Neuronal stem cell (in vitro differentiated cells): ENCODE measurements around the gene NCOR2.

Source experiments
- DNase-seq: peaks from one replicate; pipeline ENCODE4 v3.0.0-alpha.2; 2013; ENCODE audit warnings: low spot score
- H2AFZ ChIP-seq: one replicate; pipeline ENCODE4 v1.6.1; 2013; ENCODE audit warnings: mild to moderate bottlenecking, low read length, inconsistent platforms
- H2AK5ac ChIP-seq: 2 replicates; pipeline ENCODE4 v1.6.1; 2013; ENCODE audit warnings: low read depth, mild to moderate bottlenecking, inconsistent platforms, low read length, moderate library complexity, mixed read lengths
- H2BK120ac ChIP-seq: 2 replicates; pipeline ENCODE4 v1.6.1; 2013; ENCODE audit warnings: low read depth, mild to moderate bottlenecking, inconsistent platforms, low read length, moderate library complexity, mixed read lengths
- H2BK12ac ChIP-seq: one replicate; pipeline ENCODE4 v1.6.1; 2013; ENCODE audit warnings: low read length, inconsistent platforms
- H2BK15ac ChIP-seq: 2 replicates; pipeline ENCODE4 v1.6.1; 2013; ENCODE audit warnings: mild to moderate bottlenecking, low read length, inconsistent platforms, mixed read lengths
- H2BK5ac ChIP-seq: one replicate; pipeline ENCODE4 v1.6.1; 2013; ENCODE audit warnings: inconsistent platforms, mild to moderate bottlenecking, low read length, moderate library complexity
- H3K14ac ChIP-seq: one replicate; pipeline ENCODE4 v1.6.1; 2013; ENCODE audit warnings: low read length, inconsistent platforms
- H3K18ac ChIP-seq: 2 replicates; pipeline ENCODE4 v1.6.1; 2013; ENCODE audit warnings: low read length, inconsistent platforms
- H3K23ac ChIP-seq: 2 replicates; pipeline ENCODE4 v1.6.1; 2013; ENCODE audit warnings: low read depth, mild to moderate bottlenecking, mixed read lengths, low read length, inconsistent platforms; ENCODE audit not compliant: poor library complexity
- H3K27ac ChIP-seq: replicated peaks from 3 replicates; pipeline ENCODE4 v1.5.1; 2013; ENCODE audit warnings: low read length, inconsistent platforms
- H3K27me3 ChIP-seq, 3 experiments: 2 replicates each; pipeline ENCODE4 v1.6.1; 2013; ENCODE audit warnings: low read length in 3 of 3, mild to moderate bottlenecking in 2 of 3, inconsistent platforms in 1 of 3, low read depth in 1 of 3, mixed read lengths in 1 of 3, moderate library complexity in 1 of 3; ENCODE audit not compliant: control insufficient read depth in 3 of 3, insufficient read depth in 3 of 3
- H3K36me3 ChIP-seq, 2 donors: replicated peaks in 1 of 2; 2 replicates each; pipeline ENCODE4 v1.6.1; 2013; ENCODE audit warnings: low read length in 2 of 2; ENCODE audit not compliant: control insufficient read depth in 2 of 2, insufficient read depth in 2 of 2
- H3K4ac ChIP-seq: 2 replicates; pipeline ENCODE4 v1.6.1; 2013; ENCODE audit warnings: inconsistent platforms, mild to moderate bottlenecking, low read length, moderate library complexity
- H3K4me1 ChIP-seq, 2 donors: 1 replicate in 1 of 2; 2 replicates in 1 of 2; pipeline ENCODE4 v1.6.1; 2013; ENCODE audit warnings: low read length in 2 of 2, low read depth in 1 of 2; ENCODE audit not compliant: control insufficient read depth in 2 of 2, insufficient read depth in 1 of 2
- H3K4me2 ChIP-seq: one replicate; pipeline ENCODE4 v1.6.1; 2013; ENCODE audit warnings: mild to moderate bottlenecking, low read length, inconsistent platforms; ENCODE audit not compliant: insufficient read depth, poor library complexity, severe bottlenecking
- H3K4me3 ChIP-seq, 2 donors: 2 replicates each; pipeline ENCODE4 v1.5.1; 2013; ENCODE audit warnings: low read length in 2 of 2, mild to moderate bottlenecking in 2 of 2, inconsistent platforms in 1 of 2, moderate library complexity in 1 of 2
- H3K79me1 ChIP-seq: one replicate; pipeline ENCODE4 v1.6.1; 2013; ENCODE audit warnings: low read depth, mild to moderate bottlenecking, inconsistent platforms, low read length, moderate library complexity
- H3K9ac ChIP-seq: one replicate; pipeline ENCODE4 v1.6.1; 2013; ENCODE audit warnings: mild to moderate bottlenecking, low read depth, low read length, inconsistent platforms; ENCODE audit not compliant: poor library complexity
- H3K9me3 ChIP-seq, 2 donors: replicated peaks in 1 of 2; 2 replicates each; pipeline versions ENCODE3 to v1.6.1; 2013; ENCODE audit warnings: low read length in 2 of 2, mild to moderate bottlenecking in 2 of 2, inconsistent platforms in 1 of 2, low read depth in 1 of 2, mixed read lengths in 1 of 2, moderate library complexity in 1 of 2; ENCODE audit not compliant: control insufficient read depth in 2 of 2, insufficient read depth in 1 of 2
- H4K8ac ChIP-seq: one replicate; pipeline ENCODE4 v1.6.1; 2013; ENCODE audit warnings: low read depth, mild to moderate bottlenecking, inconsistent platforms, low read length, moderate library complexity
- H4K91ac ChIP-seq: one replicate; pipeline ENCODE4 v1.6.1; 2013; ENCODE audit warnings: low read length, low read depth, mild to moderate bottlenecking, inconsistent platforms; ENCODE audit not compliant: poor library complexity
- WGBS, 2 donors: extraction: QIAGEN DNeasy Blood & Tissue Kit; methylation state at CpG; one replicate each; pipeline ENCODE4 v1.1.7; 2013; ENCODE audit warnings: missing lambda C conversion rate in 2 of 2, mixed read lengths in 1 of 2; ENCODE audit not compliant: insufficient read length in 2 of 2, insufficient replicate concordance in 1 of 2; ENCODE audit errors: extremely low coverage in 2 of 2; 5-methylcytosine and 5-hydroxymethylcytosine counted together

NCOR2 gene

GRCh38 chr12:124577374-124577773, 10.0 kb upstream of the NCOR2 start:
- Histone ChIP-seq H3K4me3 (no peak overlapping the region), H3K36me3 (no peaks in the 10 kb centered on the region), H4K8ac (no peak overlapping the region), H3K9me3 (peaks cover 7 to 12% of the 10 kb centered on the region in 2 donors), H4K91ac (no peak overlapping the region), H3K18ac (no peak overlapping the region), H2BK12ac (peak overlapping the region; percentile 67), H3K27ac (no peak overlapping the region), H3K23ac (no peak overlapping the region), H2BK120ac (no peak overlapping the region), H3K9ac (no peak overlapping the region), H3K27me3 (no peaks in the 10 kb centered on the region), H2BK15ac (no peak overlapping the region), H3K4me2 (no peak overlapping the region), H2BK5ac (no peak overlapping the region), H3K79me1 (no peaks in the 10 kb centered on the region), H3K4me1 (peaks cover 8 to 10% of the 10 kb centered on the region in 2 donors), H2AFZ (no peak overlapping the region), H2AK5ac (peak overlapping the region; percentile 41), H3K4ac (no peak overlapping the region), H3K14ac (no peak overlapping the region)
- no peak for DNase-seq
- WGBS, 2 donors: no CpG with 5 or more reads among the region's 8 CpGs

- WGBS, 2 donors: no CpG with 5 or more reads among the region's 8 CpGs
- no peak overlapping the region for H2BK5ac ChIP-seq
- no peak for DNase-seq
These were observed 8.7 kb upstream of the NCOR2 start for GRCh38 chr12:124576061-124576650.

DNA sequence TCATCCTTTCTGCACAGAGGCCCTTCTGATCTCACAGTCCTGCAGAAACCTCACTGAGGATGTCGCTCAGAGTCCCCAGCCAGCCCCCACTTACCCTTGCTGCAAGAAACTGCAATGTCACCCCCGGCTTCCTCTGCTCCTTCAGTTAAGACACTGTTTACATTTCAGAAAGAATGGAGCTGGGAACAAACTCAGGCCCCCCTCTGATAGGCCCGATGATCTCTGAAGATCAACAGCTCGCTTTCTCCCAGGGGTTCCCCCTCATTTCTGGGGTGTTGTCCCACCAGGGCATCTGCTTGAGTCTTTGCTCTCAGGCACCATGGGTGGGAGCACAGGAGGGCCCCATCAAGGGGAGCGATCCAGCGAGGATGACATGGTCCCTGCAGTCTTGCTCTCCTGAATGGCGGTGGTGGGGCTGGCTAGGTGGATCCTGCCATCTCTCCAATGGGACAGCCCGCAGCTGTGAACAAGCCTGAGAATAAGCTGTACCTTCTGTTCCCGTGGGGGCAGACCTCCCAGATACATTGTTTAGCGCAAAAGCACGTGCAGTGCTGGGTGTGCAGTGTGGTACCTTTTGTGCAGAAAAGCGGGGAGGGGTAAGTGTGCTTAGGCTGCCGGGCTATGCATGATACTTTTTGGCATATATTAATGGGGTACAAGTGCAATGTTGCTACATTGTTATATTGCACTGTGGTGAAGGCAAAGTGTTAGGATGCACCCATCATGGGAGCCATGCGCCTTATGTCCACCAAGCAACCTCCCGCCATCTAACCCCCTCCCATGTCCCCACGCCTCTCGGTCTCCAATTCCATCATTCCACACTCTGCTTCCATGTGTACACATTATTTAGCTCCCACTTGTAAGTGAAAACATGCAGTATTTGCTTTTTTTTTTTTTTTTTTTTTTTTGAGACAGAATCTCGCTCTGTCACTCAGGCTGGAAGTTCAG, 6.7 kb upstream of the NCOR2 start:
- peak overlapping the region; percentile 75 for H2AFZ ChIP-seq
- peak overlapping the region; percentile 26 for H3K9ac ChIP-seq
- H2BK120ac ChIP-seq: no peak overlapping the region
- no peak overlapping the region for H2AK5ac ChIP-seq
- no CpG with 5 or more reads among the region's 18 CpGs for WGBS, 2 donors
- H4K91ac ChIP-seq: no peak overlapping the region
- peak overlapping the region; percentile 29 for H3K23ac ChIP-seq
- peak overlapping the region; percentile 82 for H3K18ac ChIP-seq
- DNase-seq: no peak
- H3K36me3 ChIP-seq: no peaks in the 10 kb centered on the region
- no peak overlapping the region for H2BK5ac ChIP-seq
- peaks cover 7% of the 10 kb centered on the region in 2 donors for H3K9me3 ChIP-seq
- H3K4ac ChIP-seq: no peak overlapping the region
- H3K27me3 ChIP-seq: peaks cover 0 to 9% (median 0%) of the 10 kb centered on the region in 3 experiments
- no peaks in the 10 kb centered on the region for H3K79me1 ChIP-seq
- H3K4me1 ChIP-seq: peaks cover 11 to 12% of the 10 kb centered on the region in 2 donors
- H3K4me3 ChIP-seq: no peak overlapping the region
- no peak overlapping the region for H2BK12ac ChIP-seq
- H3K4me2 ChIP-seq: no peak overlapping the region
- no peak overlapping the region for H3K27ac ChIP-seq
- peak overlapping the region; percentile 5 for H2BK15ac ChIP-seq
- no peak overlapping the region for H3K14ac ChIP-seq
- no peak overlapping the region for H4K8ac ChIP-seq

More at GRCh38 chr12:124576061-124576650, 8.7 kb upstream of the NCOR2 start:
- Histone ChIP-seq H3K79me1 (no peaks in the 10 kb centered on the region), H3K27me3 (no peaks in the 10 kb centered on the region), H3K27ac (no peak overlapping the region), H3K4me2 (no peak overlapping the region), H2BK12ac (no peak overlapping the region), H3K18ac (peak overlapping the region; percentile 21), H3K9me3 (peaks cover 7 to 12% of the 10 kb centered on the region in 2 donors), H2BK120ac (no peak overlapping the region), H3K4ac (no peak overlapping the region), H3K4me1 (peaks cover 8 to 10% of the 10 kb centered on the region in 2 donors), H3K4me3 (no peak overlapping the region), H3K14ac (no peak overlapping the region), H4K8ac (no peak overlapping the region), H4K91ac (no peak overlapping the region), H2AK5ac (no peak overlapping the region), H3K9ac (no peak overlapping the region), H3K23ac (no peak overlapping the region), H2BK15ac (no peak overlapping the region), H2AFZ (no peak overlapping the region), H3K36me3 (no peaks in the 10 kb centered on the region)

GRCh38 chr12:124571556-124571955, 4.1 kb upstream of the NCOR2 start:
- Histone ChIP-seq H3K9me3 (peaks cover under 1% of the 10 kb centered on the region in 2 donors), H3K4me1 (peaks cover 21 to 24% of the 10 kb centered on the region in 2 donors), H2BK12ac (no peak overlapping the region), H3K18ac (no peak overlapping the region), H3K4ac (no peak overlapping the region), H2BK15ac (no peak overlapping the region), H3K4me2 (no peak overlapping the region), H3K36me3 (no peaks in the 10 kb centered on the region), H3K27me3 (peaks cover 0 to 11% (median 0%) of the 10 kb centered on the region in 3 experiments), H2AFZ (no peak overlapping the region), H2AK5ac (no peak overlapping the region), H3K14ac (no peak overlapping the region), H2BK5ac (no peak overlapping the region), H4K91ac (no peak overlapping the region), H3K79me1 (peaks cover 2% of the 10 kb centered on the region), H3K4me3 (no peak overlapping the region), H3K23ac (no peak overlapping the region), H3K9ac (no peak overlapping the region), H4K8ac (no peak overlapping the region), H3K27ac (no peak overlapping the region), H2BK120ac (no peak overlapping the region)
- WGBS, 2 donors: no CpG with 5 or more reads among the region's 2 CpGs
- DNase-seq: no peak
